IMR-90 (cell line): Measurements from ENCODE around the gene ARNT2. TPM values are rescaled to one million over a fixed set of nuclear protein-coding genes. Genes with fewer than 3 reads are reported as not detected.

Source experiments
- ATAC-seq: fragments of 200-7000 bp; cut with Tn5 transposase; 2 replicates; pipeline ENCODE4 v1.9.1; 2020; ENCODE audit warnings: low read depth, mild to moderate bottlenecking, moderate library complexity
- BruUV-seq: library from RNA; stranded (reverse); fragments of 400-500 nt; replicated peaks from 2 replicates; lab custom pipeline; 2021; lab: Mats Ljungman, UMichigan
- CTCF ChIA-PET: fragments of 300-600 bp; formaldehyde crosslinking; extraction: SDS; loops from one replicate; lab custom pipeline; 2021; ENCODE audit warnings: antibody characterized with exemption; lab: Yijun Ruan, JAX
- POLR2A ChIA-PET: fragments of 300-600 bp; sonication (Branson Sonifier 250); formaldehyde crosslinking; loops from one replicate; lab custom pipeline; 2022; ENCODE audit warnings: antibody characterized with exemption; ENCODE audit not compliant: unreplicated experiment; lab: Charles Lee
- DNase-seq: peaks from one replicate; pipeline ENCODE4 v3.0.0; 2013
- H2AFZ ChIP-seq: replicated peaks from 2 replicates; pipeline ENCODE3; 2013; ENCODE audit warnings: low read length, mild to moderate bottlenecking; ENCODE audit not compliant: poor library complexity
- H2AK5ac ChIP-seq: 2 replicates; pipeline ENCODE4 v1.6.1; 2013; ENCODE audit warnings: low read depth, low read length, inconsistent platforms
- H2AK9ac ChIP-seq: replicated peaks from 2 replicates; pipeline ENCODE3; 2013; ENCODE audit warnings: mild to moderate bottlenecking, low read depth, low read length, moderate library complexity; ENCODE audit not compliant: poor library complexity
- H2BK120ac ChIP-seq: 2 replicates; pipeline ENCODE4 v1.6.1; 2013; ENCODE audit warnings: low read depth, low read length, inconsistent platforms
- H2BK15ac ChIP-seq: 3 replicates; pipeline ENCODE4 v1.6.1; 2013; ENCODE audit warnings: low read depth, low read length, inconsistent platforms
- H2BK20ac ChIP-seq: 2 replicates; pipeline ENCODE4 v1.6.1; 2013; ENCODE audit warnings: low read depth, mild to moderate bottlenecking, inconsistent platforms, low read length, moderate library complexity
- H2BK5ac ChIP-seq: 2 replicates; pipeline ENCODE4 v1.6.1; 2013; ENCODE audit warnings: mild to moderate bottlenecking, low read depth, low read length, inconsistent platforms; ENCODE audit not compliant: poor library complexity, severe bottlenecking
- H3K14ac ChIP-seq: replicated peaks from 2 replicates; pipeline ENCODE4 v1.6.1; 2013; ENCODE audit warnings: low read depth, low read length, inconsistent platforms
- H3K18ac ChIP-seq: 2 replicates; pipeline ENCODE4 v1.6.1; 2013; ENCODE audit warnings: low read depth, low read length, control low read depth
- H3K23ac ChIP-seq: 2 replicates; pipeline ENCODE4 v1.6.1; 2013; ENCODE audit warnings: low read depth, low read length, inconsistent platforms
- H3K27ac ChIP-seq: 2 replicates; pipeline ENCODE4 v1.5.1; 2013; ENCODE audit warnings: mild to moderate bottlenecking, control low read depth, low read length; ENCODE audit not compliant: insufficient read depth
- H3K27me3 ChIP-seq: 2 replicates; pipeline ENCODE4 v1.6.1; 2013; ENCODE audit warnings: low read length; ENCODE audit not compliant: control insufficient read depth, insufficient read depth
- H3K36me3 ChIP-seq: 2 replicates; pipeline ENCODE4 v1.6.1; 2013; ENCODE audit warnings: low read length, mixed read lengths; ENCODE audit not compliant: control insufficient read depth, insufficient read depth
- H3K4ac ChIP-seq: 2 replicates; pipeline ENCODE4 v1.6.1; 2013; ENCODE audit warnings: low read depth, low read length, inconsistent platforms
- H3K4me1 ChIP-seq: 2 replicates; pipeline ENCODE4 v1.6.1; 2013; ENCODE audit warnings: low read length, mixed read lengths; ENCODE audit not compliant: control insufficient read depth, insufficient read depth
- H3K4me2 ChIP-seq: 2 replicates; pipeline ENCODE4 v1.6.1; 2013; ENCODE audit warnings: low read depth, mild to moderate bottlenecking, control low read depth, low read length, moderate library complexity
- H3K4me3 ChIP-seq: 2 replicates; pipeline ENCODE4 v1.5.1; 2013; ENCODE audit warnings: low read depth, mild to moderate bottlenecking, control low read depth, low read length, moderate library complexity; ENCODE audit not compliant: insufficient read depth
- H3K56ac ChIP-seq: 2 replicates; pipeline ENCODE4 v1.6.1; 2013; ENCODE audit warnings: low read length, inconsistent platforms; ENCODE audit not compliant: insufficient read depth; ENCODE audit errors: extremely low read depth
- H3K79me1 ChIP-seq, 2 experiments: 2 replicates each; pipeline ENCODE4 v1.6.1; 2013; ENCODE audit warnings: low read length in 2 of 2, inconsistent platforms in 1 of 2, low read depth in 1 of 2
- H3K9ac ChIP-seq: 2 replicates; pipeline ENCODE4 v1.6.1; 2013; ENCODE audit warnings: low read depth, low read length, control low read depth
- H3K9me1 ChIP-seq: 2 replicates; pipeline ENCODE4 v1.6.1; 2013; ENCODE audit warnings: low read length, inconsistent platforms; ENCODE audit not compliant: insufficient read depth
- H3K9me3 ChIP-seq: 2 replicates; pipeline ENCODE4 v1.6.1; 2013; ENCODE audit warnings: low read length; ENCODE audit not compliant: control insufficient read depth, insufficient read depth
- H4K20me1 ChIP-seq: 2 replicates; pipeline ENCODE4 v1.6.1; 2013; ENCODE audit warnings: low read length, inconsistent platforms; ENCODE audit not compliant: insufficient read depth
- H4K5ac ChIP-seq: 2 replicates; pipeline ENCODE4 v1.6.1; 2013; ENCODE audit warnings: mild to moderate bottlenecking, low read depth, low read length, control low read depth
- H4K8ac ChIP-seq, 2 experiments: 2 replicates each; pipeline ENCODE4 v1.6.1; 2013; ENCODE audit warnings: low read depth in 2 of 2, low read length in 2 of 2, control low read depth in 1 of 2, inconsistent platforms in 1 of 2
- H4K91ac ChIP-seq: 2 replicates; pipeline ENCODE4 v1.6.1; 2013; ENCODE audit warnings: low read depth, low read length, inconsistent platforms; ENCODE audit not compliant: insufficient read depth
- CEBPB ChIP-seq: IDR thresholded peaks from 2 replicates; pipeline ENCODE4 v1.6.1; 2012; ENCODE audit warnings: low read depth, low read length, improper control_type of control experiment
- CHD1 ChIP-seq: IDR thresholded peaks from 2 replicates; pipeline ENCODE4 v1.6.1; 2012; ENCODE audit warnings: low read depth, low read length, improper control_type of control experiment
- CTCF ChIP-seq: conservative IDR thresholded peaks from 2 replicates; pipeline ENCODE4 v1.5.1; 2012; ENCODE audit warnings: mild to moderate bottlenecking, low read depth, low read length, improper control_type of control experiment
- ELK1 ChIP-seq: fragments of 150-350 bp; IDR thresholded peaks from 2 replicates; pipeline ENCODE4 v1.6.1; 2016; ENCODE audit warnings: low read depth, mild to moderate bottlenecking, low read length, moderate library complexity, borderline replicate concordance
- MAFK ChIP-seq: IDR thresholded peaks from 2 replicates; pipeline ENCODE4 v1.6.1; 2012; ENCODE audit warnings: low read depth, low read length, improper control_type of control experiment
- MAZ ChIP-seq: IDR thresholded peaks from 2 replicates; pipeline ENCODE4 v1.6.1; 2012; ENCODE audit warnings: low read depth, mild to moderate bottlenecking, low read length, improper control_type of control experiment, moderate library complexity, borderline replicate concordance
- MXI1 ChIP-seq: IDR thresholded peaks from 2 replicates; pipeline ENCODE4 v1.6.1; 2012; ENCODE audit warnings: low read depth, mild to moderate bottlenecking, low read length, moderate library complexity, borderline replicate concordance
- NFE2L2 ChIP-seq: fragments of 150-350 bp; IDR thresholded peaks from 2 replicates; pipeline ENCODE4 v1.6.1; 2016; ENCODE audit warnings: low read depth, mild to moderate bottlenecking, low read length
- POLR2A ChIP-seq: IDR thresholded peaks from 2 replicates; pipeline ENCODE4 v1.6.1; 2012; ENCODE audit warnings: mild to moderate bottlenecking, low read depth, low read length
- RAD21 ChIP-seq: IDR thresholded peaks from 2 replicates; pipeline ENCODE4 v1.6.1; 2012; ENCODE audit warnings: low read length, improper control_type of control experiment
- RCOR1 ChIP-seq: IDR thresholded peaks from 2 replicates; pipeline ENCODE4 v1.6.1; 2012; ENCODE audit warnings: mild to moderate bottlenecking, low read length, improper control_type of control experiment; ENCODE audit not compliant: insufficient replicate concordance
- RFX5 ChIP-seq: IDR thresholded peaks from 2 replicates; pipeline ENCODE4 v1.8.0; 2012; ENCODE audit warnings: low read depth, mild to moderate bottlenecking, low read length, moderate library complexity
- WGBS, 2 experiments: methylation state at CpG; one replicate each; pipeline versions ENCODE4 v1.1.5 to v1.1.7; 2013; ENCODE audit warnings: missing lambda C conversion rate in 2 of 2; ENCODE audit not compliant: insufficient read length in 1 of 2; ENCODE audit errors: extremely low coverage in 2 of 2; 5-methylcytosine and 5-hydroxymethylcytosine counted together
- dilution Hi-C: fragments of 300-500 bp; cut with HindIII; formaldehyde crosslinking; loops from one replicate; pipeline ENCODE4 v1.14.3; 2018; ENCODE audit warnings: low sequenced_read_pairs; ENCODE audit not compliant: unreplicated experiment
- in situ Hi-C: fragments of 300-500 bp; cut with MboI; formaldehyde crosslinking; loops from 3 replicates; pipeline ENCODE4 v1.14.3; 2019; ENCODE audit warnings: low sequenced_read_pairs, inconsistent platforms, mixed read lengths
- intact Hi-C: fragments of 100-400 bp; cut with micrococcal nuclease; formaldehyde crosslinking; loops from 2 replicates; pipeline ENCODE4 v1.10.0; 2022
- polyA plus RNA-seq, 3 experiments: library from polyadenylated mRNA; depleted of rRNA; stranded (reverse); fragments of >200 nt; gene quantifications; 2 replicates each; pipeline ENCODE4 v1.2.3, GENCODE V29; 2012; ENCODE audit warnings: low replicate concordance in 1 of 3
- total RNA-seq: library from RNA; depleted of rRNA; stranded (reverse); fragments of >200 nt; gene quantifications from 2 replicates; pipeline ENCODE4 v1.2.3, GENCODE V29; 2012

The ARNT2 gene
- total and polyA plus RNA-seq, 2 of the 4 experiments (the other 2 are of a cell fraction), result 18.2 to 19.0 TPM

- no peak for TF ChIP-seq RAD21
- peak; percentile 29; the same call in 1 of the 2 replicates for TF ChIP-seq MXI1
Observed at GRCh38 chr15:80507638-80508316, 103.6 kb downstream of the ARNT2 start (continued).

- intact Hi-C loops, result loop anchor here (5.0 kb wide), 1 partner anchor 51 kb away; no protein-coding TSS in a partner anchor
- peak overlapping the region; percentile 98 for H4K91ac ChIP-seq
- H4K5ac ChIP-seq, result peak overlapping the region; percentile 93
- H3K27me3 ChIP-seq, result no peaks in the 10 kb centered on the region
- peak overlapping the region; percentile 95 for H3K18ac ChIP-seq
- H2AK9ac ChIP-seq, result no peak overlapping the region
- in situ Hi-C loops, result no loop called here
- peak overlapping the region; percentile 97 for H2AK5ac ChIP-seq
- no peak overlapping the region for H3K9ac ChIP-seq
- H3K56ac ChIP-seq, result peak overlapping the region; percentile 11; the same call in 1 of the 2 replicates
- H4K8ac ChIP-seq, result peak overlapping the region; percentile 78 to 99
- peak overlapping the region; percentile 98 for H3K14ac ChIP-seq
- POLR2A ChIA-PET, result no interaction called here
- no TSS peak for BruUV-seq
- ATAC-seq (no peak), DNase-seq (no peak)
- H2BK120ac ChIP-seq, result peak overlapping the region; percentile 99
- H4K20me1 ChIP-seq, result no peaks in the 10 kb centered on the region
- peak overlapping the region; percentile 98; the same call in 1 of the 2 replicates for H3K27ac ChIP-seq
- H3K9me3 ChIP-seq, result peaks cover 6% of the 10 kb centered on the region; the same call in 1 of the 2 replicates
- no peak overlapping the region for H3K4me3 ChIP-seq
- H2BK15ac ChIP-seq, result peak overlapping the region; percentile 97
- dilution Hi-C loops, result no loop called here
- H3K4me2 ChIP-seq, result no peak overlapping the region
- H3K79me1 ChIP-seq, result peaks cover 12 to 48% of the 10 kb centered on the region in 2 experiments
- H3K4me1 ChIP-seq, result peaks cover 31% of the 10 kb centered on the region
- H3K23ac ChIP-seq, result peak overlapping the region; percentile 89
- no CpG with 5 or more reads among the region's 4 CpGs for WGBS, 2 experiments
- peak overlapping the region; percentile 99 for H3K4ac ChIP-seq
- H3K9me1 ChIP-seq, result peaks cover 32% of the 10 kb centered on the region
- peak overlapping the region; percentile 98 for H2BK20ac ChIP-seq
- H2BK5ac ChIP-seq, result peak overlapping the region; percentile 95
- CTCF ChIA-PET, result no interaction called here
- H2AFZ ChIP-seq, result no peak overlapping the region
- H3K36me3 ChIP-seq, result peaks cover 10% of the 10 kb centered on the region; the same call in 1 of the 2 replicates
- no peak for TF ChIP-seq MAFK
- no peak for TF ChIP-seq CEBPB
- TF ChIP-seq CHD1, result no peak
- no peak for TF ChIP-seq MAZ
- TF ChIP-seq NFE2L2, result no peak
- no peak for TF ChIP-seq ELK1
- no peak for TF ChIP-seq CTCF
- TF ChIP-seq POLR2A, result no peak
- no peak for TF ChIP-seq RFX5
- no peak for TF ChIP-seq RCOR1
- TF ChIP-seq RAD21, result no peak
Observed at GRCh38 chr15:80508783-80509182, 104.6 kb downstream of the ARNT2 start.
